ENCODE data around the gene DNPEP. TPM values are rescaled to one million over a fixed set of nuclear protein-coding genes. Genes with fewer than 3 reads are reported as not detected.

DNPEP gene
- 17.2 TPM for total RNA-seq

DNA sequence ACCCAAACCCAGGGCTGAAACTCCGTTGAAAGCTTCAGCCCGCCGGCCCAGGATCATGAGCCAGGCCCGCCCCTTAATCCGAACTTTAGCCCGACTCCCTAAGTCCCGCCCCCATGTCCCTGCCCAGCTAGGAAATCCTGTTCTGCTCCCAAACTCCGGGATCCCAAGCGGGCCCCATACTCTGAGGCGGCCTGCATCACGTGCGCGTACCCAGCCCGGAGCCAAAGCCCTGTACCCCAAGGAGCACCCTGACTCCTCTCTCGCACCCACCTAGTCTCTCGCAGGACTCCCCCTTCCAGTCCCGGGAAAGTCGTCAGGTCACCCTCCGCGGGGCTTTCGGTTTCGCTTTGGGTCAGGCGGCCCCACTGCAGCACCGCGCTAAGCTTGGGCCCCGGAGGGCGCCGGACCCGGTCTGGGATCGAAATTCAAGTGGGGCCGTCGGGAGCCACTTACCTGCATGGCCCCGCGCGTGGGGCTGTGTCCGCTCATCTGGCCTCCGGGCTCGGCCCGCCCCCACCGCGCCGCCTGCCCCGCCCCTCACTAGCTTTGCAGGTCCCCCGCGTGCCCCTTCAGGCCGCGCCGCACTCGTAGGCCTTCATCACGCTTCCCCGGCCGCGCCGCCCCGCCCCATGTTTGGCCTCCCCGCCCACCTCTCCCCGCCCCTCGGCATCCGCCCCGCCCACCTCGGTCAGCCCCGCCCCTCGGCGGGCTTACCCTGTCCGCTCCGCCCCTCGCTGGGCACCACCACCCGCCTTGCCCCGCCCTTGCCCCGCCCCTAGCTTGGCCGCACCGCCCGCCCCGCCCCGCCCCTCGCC is at the start of gene DNPEP:
Gene DNPEP, minus strand, starts transcription at position 607 of the 815 bp plus-strand sequence. Its CDS starts 118 bp downstream, at position 489.

DNA sequence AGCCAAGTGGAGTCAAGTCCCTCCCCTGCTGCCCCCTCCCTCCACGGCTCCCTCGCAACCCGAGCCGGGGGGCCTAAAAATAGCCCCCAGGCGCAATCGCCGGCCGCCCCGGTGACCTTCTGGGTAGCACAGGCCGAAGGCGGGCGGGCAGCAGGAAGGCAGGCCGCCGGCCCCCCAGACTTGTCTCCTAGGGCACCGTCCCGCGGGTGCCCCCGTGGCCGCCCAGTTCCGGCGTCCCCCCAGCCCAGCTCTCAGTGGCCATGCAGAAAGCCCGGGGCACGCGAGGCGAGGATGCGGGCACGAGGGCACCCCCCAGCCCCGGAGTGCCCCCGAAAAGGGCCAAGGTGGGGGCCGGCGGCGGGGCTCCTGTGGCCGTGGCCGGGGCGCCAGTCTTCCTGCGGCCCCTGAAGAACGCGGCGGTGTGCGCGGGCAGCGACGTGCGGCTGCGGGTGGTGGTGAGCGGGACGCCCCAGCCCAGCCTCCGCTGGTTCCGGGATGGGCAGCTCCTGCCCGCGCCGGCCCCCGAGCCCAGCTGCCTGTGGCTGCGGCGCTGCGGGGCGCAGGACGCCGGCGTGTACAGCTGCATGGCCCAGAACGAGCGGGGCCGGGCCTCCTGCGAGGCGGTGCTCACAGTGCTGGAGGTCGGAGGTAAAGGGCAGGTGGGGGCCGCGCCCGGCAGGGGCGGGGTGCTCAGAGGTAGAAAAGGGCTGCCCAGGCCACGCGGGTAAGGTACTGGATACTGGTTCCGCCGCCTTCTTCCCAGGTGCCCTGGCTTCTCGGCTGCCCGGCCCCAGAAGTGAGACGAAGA is 47.2 kb upstream of the DNPEP start, which contains the start of gene SPEG:
Gene SPEG, plus strand, starts transcription at position 126 of the 808 bp plus-strand sequence. Its CDS starts 135 bp downstream, at position 261.

GRCh38 chr2:219418155-219419011 is 30.7 kb upstream of the DNPEP start, which contains the start of gene DES:
TSS of gene DES (plus strand) at chr2:219418377. CDS start at chr2:219418463, 86 bp downstream.

GRCh38 chr2:219332542-219332941 is 55.2 kb downstream of the DNPEP start, which contains the start of gene RESP18:
TSS of gene RESP18 (minus strand) at chr2:219332744.

Small RNA genes lying within 50 kb of the gene (small RNA-seq; reads per million reads assigned to genes)
- not detected for gene AC053503.3 (ENCODE audit: low replicate concordance)

Other genes with a start within 250 kb of the DNPEP start
- 12.2 TPM for gene NHEJ1, start 227.1 kb downstream of the DNPEP start, total RNA-seq
- gene SLC23A3, start 217.9 kb downstream of the DNPEP start, total RNA-seq: 0.63 TPM
- gene CNPPD1, start 211.0 kb downstream of the DNPEP start, total RNA-seq: 27.5 TPM
- gene RETREG2, start 209.6 kb downstream of the DNPEP start, total RNA-seq: 68.9 TPM
- 17.5 TPM for gene ZFAND2B, start 181.1 kb downstream of the DNPEP start, total RNA-seq
- 47.9 TPM for gene ABCB6, start 169.0 kb downstream of the DNPEP start, total RNA-seq
- 31.9 TPM for gene ATG9A, start 158.3 kb downstream of the DNPEP start, total RNA-seq
- gene ANKZF1, start 158.1 kb downstream of the DNPEP start, total RNA-seq: 79.2 TPM
- 3.4 TPM for gene GLB1L, start 142.5 kb downstream of the DNPEP start, total RNA-seq
- gene STK16, start 142.4 kb downstream of the DNPEP start, total RNA-seq: 16.9 TPM
- not detected for gene TUBA4B, start 134.7 kb downstream of the DNPEP start, total RNA-seq
- 0.94 TPM for gene TUBA4A, start 134.0 kb downstream of the DNPEP start, total RNA-seq
- 103 TPM for gene DNAJB2, start 108.5 kb downstream of the DNPEP start, total RNA-seq
- gene PTPRN, start 78.5 kb downstream of the DNPEP start, total RNA-seq: 30.7 TPM
- gene RESP18, start 55.2 kb downstream of the DNPEP start, total RNA-seq: not detected
- gene DES, start 30.5 kb upstream of the DNPEP start, total RNA-seq: not detected
- 24.7 TPM for gene SPEG, start 46.9 kb upstream of the DNPEP start, total RNA-seq
- gene GMPPA, start 111.0 kb upstream of the DNPEP start, total RNA-seq: 11.3 TPM
- gene ASIC4, start 126.6 kb upstream of the DNPEP start, total RNA-seq: 4.1 TPM
- gene CHPF, start 155.9 kb upstream of the DNPEP start, total RNA-seq: 32.2 TPM
- 15.7 TPM for gene TMEM198, start 156.1 kb upstream of the DNPEP start, total RNA-seq
- 79.5 TPM for gene OBSL1, start 183.6 kb upstream of the DNPEP start, total RNA-seq
- not detected for gene INHA, start 184.4 kb upstream of the DNPEP start, total RNA-seq
- gene STK11IP, start 209.9 kb upstream of the DNPEP start, total RNA-seq: 24.4 TPM
- 34.4 TPM for gene SLC4A3, start 239.7 kb upstream of the DNPEP start, total RNA-seq

Measured in parietal lobe (tissue), 2 donors.